SU-DHL-6 (cell line): ENCODE data around the gene CEND1.

ENCODE experiments used
- H2AFZ ChIP-seq: fragments of 200-600 bp; sonication (generic); 2 replicates; pipeline ENCODE4 v1.6.1; 2014; ENCODE audit warnings: low read depth, mild to moderate bottlenecking, moderate library complexity, mixed read lengths, antibody characterized with exemption, low read length; ENCODE audit not compliant: severe bottlenecking
- H3F3A ChIP-seq: fragments of 200-600 bp; shearing (Covaris generic); 2 replicates; pipeline ENCODE4 v1.6.0; 2016; ENCODE audit warnings: antibody characterized with exemption, mild to moderate bottlenecking; ENCODE audit not compliant: insufficient read depth
- H3K27ac ChIP-seq: fragments of 200-600 bp; sonication (generic); 2 replicates; pipeline ENCODE4 v1.5.1; 2016; ENCODE audit warnings: low read depth, mild to moderate bottlenecking, low read length, moderate library complexity, mixed read lengths
- H3K27me3 ChIP-seq: fragments of 200-600 bp; sonication (generic), shearing (Covaris generic); 2 replicates; pipeline ENCODE4 v1.6.0; 2014; ENCODE audit warnings: mild to moderate bottlenecking, low read length
- H3K36me3 ChIP-seq: fragments of 200-600 bp; sonication (generic); 2 replicates; pipeline ENCODE4 v1.6.1; 2014; ENCODE audit warnings: mild to moderate bottlenecking, low read length, mixed read lengths
- H3K4me2 ChIP-seq: fragments of 300-600, 200-600 bp; shearing (Covaris generic), sonication (generic); 2 replicates; pipeline ENCODE4 v1.6.0; 2014; ENCODE audit warnings: low read length, low read depth, mild to moderate bottlenecking; ENCODE audit not compliant: poor library complexity, severe bottlenecking
- H3K4me3 ChIP-seq: fragments of 200-600 bp; sonication (generic); 2 replicates; pipeline ENCODE4 v1.5.1; 2014; ENCODE audit warnings: antibody characterized with exemption, low read length, mild to moderate bottlenecking, mixed read lengths; ENCODE audit not compliant: insufficient read depth, poor library complexity, severe bottlenecking
- H3K79me2 ChIP-seq: fragments of 200-600 bp; sonication (generic); 2 replicates; pipeline ENCODE4 v1.6.1; 2014; ENCODE audit warnings: mild to moderate bottlenecking, low read length, moderate library complexity; ENCODE audit not compliant: insufficient read depth
- H3K9ac ChIP-seq: fragments of 200-600 bp; sonication (generic); 2 replicates; pipeline ENCODE4 v1.7.0; 2014; ENCODE audit warnings: mild to moderate bottlenecking, low read length
- H3K9me2 ChIP-seq: fragments of 200-600 bp; sonication (generic); replicated peaks from 2 replicates; pipeline ENCODE4 v1.6.1; 2014; ENCODE audit warnings: low read length; ENCODE audit not compliant: insufficient read depth
- H3K9me3 ChIP-seq: fragments of 200-600 bp; sonication (generic); 2 replicates; pipeline ENCODE4 v1.6.1; 2014; ENCODE audit warnings: low read length, mixed read lengths; ENCODE audit not compliant: insufficient read depth
- H4K20me1 ChIP-seq: fragments of 200-600 bp; sonication (generic); 2 replicates; pipeline ENCODE4 v1.6.1; 2014; ENCODE audit warnings: low read depth, mild to moderate bottlenecking, antibody characterized with exemption, low read length, moderate library complexity, mixed read lengths
- CTCF ChIP-seq: fragments of 200-600 bp; sonication (generic); IDR thresholded peaks from one replicate; pipeline ENCODE4 v1.5.1; 2017; ENCODE audit warnings: antibody characterized with exemption, mild to moderate bottlenecking, low read length, moderate library complexity; ENCODE audit not compliant: insufficient read depth, poor library complexity, severe bottlenecking
- EZH2phosphoT487 ChIP-seq: fragments of 200-600 bp; sonication (generic), shearing (Covaris generic); conservative IDR thresholded peaks from 2 replicates; pipeline ENCODE4 v1.6.1; 2018; ENCODE audit warnings: mild to moderate bottlenecking, antibody characterized with exemption, low read length, moderate library complexity, mixed read lengths

CEND1 gene

GRCh38 chr11:747158-748006, 42.5 kb downstream of the CEND1 start, which contains the start of gene TALDO1:
TALDO1 (plus strand) TSS chr11:747464; CDS start chr11:747482, 18 bp downstream.
- Histone ChIP-seq H2AFZ (peak within 1 kb of the TSS; percentile 64), H3K79me2 (peaks cover 50% of the 10 kb centered on the region)
- TF ChIP-seq EZH2phosphoT487, result no peak
- TF ChIP-seq CTCF, result no peak

GRCh38 chr11:746289-747157, 43.4 kb downstream of the CEND1 start:
- Histone ChIP-seq H3K9me2 (no peaks in the 10 kb centered on the region), H3K9ac (peak overlapping the region; percentile 86), H3F3A (0 out of 2 replicates have a peak, but pooled peaks cover 6% of the 10 kb centered on the region), H3K36me3 (no peaks in the 10 kb centered on the region), H3K27ac (no peak overlapping the region), H3K4me2 (peak overlapping the region; percentile 82), H3K9me3 (no peaks in the 10 kb centered on the region), H4K20me1 (0 out of 2 replicates have a peak, but pooled peaks cover 5% of the 10 kb centered on the region), H3K27me3 (no peaks in the 10 kb centered on the region), H3K79me2 (peaks cover 42% of the 10 kb centered on the region), H2AFZ (peak overlapping the region; percentile 64), H3K4me3 (peak overlapping the region; percentile 69)
- TF ChIP-seq EZH2phosphoT487 (no peak), CTCF (no peak)

More at GRCh38 chr11:747158-748006, 42.5 kb downstream of the CEND1 start, which contains the start of gene TALDO1:
- Histone ChIP-seq H3K9me2 (no peaks in the 10 kb centered on the region), H3K9ac (peak within 1 kb of the TSS; percentile 86), H3K27ac (peak within 1 kb of the TSS; percentile 55), H3F3A (0 out of 2 replicates have a peak, but pooled peaks cover 6% of the 10 kb centered on the region), H3K4me2 (peak within 1 kb of the TSS; percentile 82), H3K4me3 (peak within 1 kb of the TSS; percentile 69), H3K27me3 (no peaks in the 10 kb centered on the region), H4K20me1 (0 out of 2 replicates have a peak, but pooled peaks cover 5% of the 10 kb centered on the region), H3K36me3 (no peaks in the 10 kb centered on the region), H3K9me3 (no peaks in the 10 kb centered on the region)

- peaks cover 31% of the 10 kb centered on the region for H3K79me2 ChIP-seq
- no peaks in the 10 kb centered on the region for H3K9me2 ChIP-seq
- no peak overlapping the region for H3K9ac ChIP-seq
- H3K4me3 ChIP-seq, result no peak overlapping the region
- H3K27me3 ChIP-seq, result no peaks in the 10 kb centered on the region
- H3K9me3 ChIP-seq, result no peaks in the 10 kb centered on the region
- 0 out of 2 replicates have a peak, but pooled peaks cover 5% of the 10 kb centered on the region for H4K20me1 ChIP-seq
- no peaks in the 10 kb centered on the region for H3K36me3 ChIP-seq
- TF ChIP-seq CTCF, result no peak
- TF ChIP-seq EZH2phosphoT487, result no peak
- H3F3A ChIP-seq, result 0 out of 2 replicates have a peak, but pooled peaks cover 6% of the 10 kb centered on the region
- H3K27ac ChIP-seq, result no peak overlapping the region
- H3K4me2 ChIP-seq, result no peak overlapping the region
- no peak overlapping the region for H2AFZ ChIP-seq
Measured at GRCh38 chr11:745428-745827, 44.5 kb downstream of the CEND1 start.
